H1 (cell line): ENCODE results near the gene LAMA4. TPM values are rescaled to one million over a fixed set of nuclear protein-coding genes. Genes with fewer than 3 reads are reported as not detected.
A peak's percentile ranks its signal among the peaks of the same experiment; 100 is the strongest.

Source experiments
- CTCF ChIA-PET: fragments of 300-600 bp; sonication (Branson Sonifier 250); formaldehyde crosslinking; loops from one replicate; lab custom pipeline; 2021; ENCODE audit not compliant: partially characterized antibody; lab: Charles Lee
- POLR2A ChIA-PET: fragments of 300-600 bp; sonication (Branson Sonifier 250); formaldehyde crosslinking; loops from one replicate; lab custom pipeline; 2021; ENCODE audit warnings: inconsistent platforms; ENCODE audit not compliant: partially characterized antibody; lab: Charles Lee
- DNase-seq, 2 experiments: peaks; one replicate each; pipeline versions ENCODE4 v3.0.0 to v3.0.0-alpha.2; 2010 to 2022; ENCODE audit warnings: low spot score in 2 of 2, low read depth in 1 of 2, mixed read lengths in 1 of 2
- FAIRE-seq: peaks from 2 replicates; lab custom pipeline; 2011; peaks lifted over from hg19 to GRCh38; lab: Jason Lieb, UNC
- H2AFZ ChIP-seq: 2 replicates; pipeline ENCODE4 v1.8.1; 2012; ENCODE audit warnings: low read length, inconsistent platforms
- H2AK5ac ChIP-seq: 2 replicates; pipeline ENCODE4 v1.6.1; 2013; ENCODE audit warnings: low read depth, low read length
- H2BK120ac ChIP-seq: replicated peaks from 2 replicates; pipeline ENCODE3; 2013; ENCODE audit warnings: low read depth, low read length, inconsistent platforms
- H2BK12ac ChIP-seq: 2 replicates; pipeline ENCODE4 v1.6.1; 2013; ENCODE audit warnings: low read depth, low read length
- H2BK15ac ChIP-seq: 2 replicates; pipeline ENCODE4 v1.6.1; 2013; ENCODE audit warnings: low read length
- H2BK20ac ChIP-seq: 2 replicates; pipeline ENCODE4 v1.6.1; 2013; ENCODE audit warnings: low read length
- H2BK5ac ChIP-seq: 2 replicates; pipeline ENCODE4 v1.6.1; 2013; ENCODE audit warnings: low read depth, low read length
- H3K14ac ChIP-seq: 2 replicates; pipeline ENCODE4 v1.6.1; 2013; ENCODE audit warnings: inconsistent platforms; ENCODE audit not compliant: insufficient read length
- H3K18ac ChIP-seq: 2 replicates; pipeline ENCODE4 v1.6.1; 2013; ENCODE audit warnings: low read length; ENCODE audit errors: extremely low read depth
- H3K23ac ChIP-seq: 2 replicates; pipeline ENCODE4 v1.6.1; 2013; ENCODE audit warnings: inconsistent platforms; ENCODE audit not compliant: insufficient read length
- H3K23me2 ChIP-seq: 2 replicates; pipeline ENCODE4 v1.6.1; 2013; ENCODE audit warnings: low read depth, low read length
- H3K27ac ChIP-seq: 2 replicates; pipeline ENCODE4 v1.6.1; 2011; ENCODE audit warnings: low read depth, low read length, inconsistent platforms
- H3K27me3 ChIP-seq, 4 experiments: replicated peaks in 1 of 4; 1 replicate in 1 of 4; 2 replicates in 3 of 4; pipeline versions ENCODE4 v1.6.1 to v1.8.1; 2011 to 2013; ENCODE audit warnings: low read length in 3 of 4, mild to moderate bottlenecking in 3 of 4, inconsistent platforms in 2 of 4, mixed read lengths in 2 of 4, moderate library complexity in 1 of 4; ENCODE audit not compliant: control insufficient read depth in 3 of 4, insufficient read depth in 3 of 4; ENCODE audit errors: extremely low read depth in 1 of 4
- H3K36me3 ChIP-seq, 4 experiments: 2 replicates each; pipeline versions ENCODE4 v1.6.1 to v1.8.1; 2011 to 2013; ENCODE audit warnings: mild to moderate bottlenecking in 4 of 4, low read length in 3 of 4, moderate library complexity in 2 of 4, control low read depth in 1 of 4, inconsistent platforms in 1 of 4; ENCODE audit not compliant: insufficient read depth in 4 of 4, control insufficient read depth in 2 of 4
- H3K4ac ChIP-seq: replicated peaks from 2 replicates; pipeline ENCODE3; 2013; ENCODE audit warnings: low read length, low read depth, mixed read lengths, inconsistent platforms; ENCODE audit not compliant: insufficient read length
- H3K4me1 ChIP-seq, 4 experiments: replicated peaks in 1 of 4; 1 replicate in 1 of 4; 2 replicates in 3 of 4; pipeline versions ENCODE4 v1.6.1 to v1.8.1; 2011 to 2013; ENCODE audit warnings: low read length in 3 of 4, inconsistent platforms in 2 of 4, mixed read lengths in 1 of 4; ENCODE audit not compliant: insufficient read depth in 4 of 4, control insufficient read depth in 3 of 4
- H3K4me2 ChIP-seq, 2 experiments: 2 replicates each; pipeline versions ENCODE4 v1.6.1 to v1.8.1; 2011 to 2013; ENCODE audit warnings: low read depth in 2 of 2, low read length in 2 of 2, control low read depth in 1 of 2, inconsistent platforms in 1 of 2, mild to moderate bottlenecking in 1 of 2; ENCODE audit not compliant: insufficient read depth in 1 of 2
- H3K4me3 ChIP-seq, 4 experiments: fragments of 200-600, 300-600 bp in 1 of 4; sonication (generic), shearing (Covaris generic), sonication (Bioruptor Twin) in 1 of 4; 2 replicates each; pipeline versions ENCODE4 v1.5.1 to v1.8.1; 2011 to 2016; ENCODE audit warnings: low read length in 4 of 4, low read depth in 3 of 4, control low read depth in 2 of 4, inconsistent platforms in 2 of 4, mild to moderate bottlenecking in 2 of 4, mixed read lengths in 1 of 4, moderate library complexity in 1 of 4; ENCODE audit not compliant: insufficient read depth in 2 of 4; ENCODE audit errors: extremely low read depth in 1 of 4
- H3K56ac ChIP-seq: replicated peaks from 2 replicates; pipeline ENCODE3; 2013; ENCODE audit warnings: low read depth, mild to moderate bottlenecking, mixed read lengths, low read length, inconsistent platforms; ENCODE audit not compliant: insufficient read length
- H3K79me1 ChIP-seq: 2 replicates; pipeline ENCODE4 v1.6.1; 2013; ENCODE audit warnings: low read depth, low read length, control low read depth
- H3K79me2 ChIP-seq, 2 experiments: 2 replicates each; pipeline versions ENCODE4 v1.6.1 to v1.8.1; 2012 to 2013; ENCODE audit warnings: low read length in 2 of 2, mild to moderate bottlenecking in 2 of 2, inconsistent platforms in 1 of 2; ENCODE audit not compliant: insufficient read depth in 2 of 2, control insufficient read depth in 1 of 2
- H3K9ac ChIP-seq, 4 experiments: replicated peaks in 1 of 4; 1 replicate in 1 of 4; 2 replicates in 3 of 4; pipeline versions ENCODE4 v1.6.1 to v1.8.1; 2011 to 2013; ENCODE audit warnings: low read depth in 3 of 4, low read length in 3 of 4, control low read depth in 2 of 4, mild to moderate bottlenecking in 2 of 4, moderate library complexity in 2 of 4, inconsistent platforms in 1 of 4; ENCODE audit errors: extremely low read depth in 1 of 4
- H3K9me3 ChIP-seq, 2 experiments: 2 replicates each; pipeline versions ENCODE4 v1.6.1 to v1.8.1; 2012 to 2013; ENCODE audit warnings: mild to moderate bottlenecking in 2 of 2, moderate library complexity in 2 of 2, control low read depth in 1 of 2, inconsistent platforms in 1 of 2, low read depth in 1 of 2, low read length in 1 of 2, mixed read lengths in 1 of 2; ENCODE audit not compliant: insufficient read depth in 2 of 2
- H4K20me1 ChIP-seq, 2 experiments: replicated peaks in 1 of 2; 2 replicates each; pipeline versions ENCODE3 to v1.8.1; 2011 to 2013; ENCODE audit warnings: inconsistent platforms in 2 of 2, low read length in 2 of 2, mild to moderate bottlenecking in 1 of 2; ENCODE audit not compliant: insufficient read depth in 2 of 2, control insufficient read depth in 1 of 2
- H4K5ac ChIP-seq: 2 replicates; pipeline ENCODE4 v1.6.1; 2013; ENCODE audit warnings: low read length, low read depth, mixed read lengths, inconsistent platforms; ENCODE audit not compliant: insufficient read length
- H4K8ac ChIP-seq: 2 replicates; pipeline ENCODE4 v1.8.0; 2013; ENCODE audit warnings: mild to moderate bottlenecking, moderate library complexity, low read length, inconsistent platforms; ENCODE audit not compliant: insufficient read depth; ENCODE audit errors: extremely low read depth
- H4K91ac ChIP-seq: replicated peaks from 2 replicates; pipeline ENCODE3; 2013; ENCODE audit warnings: low read length, mixed read lengths, inconsistent platforms; ENCODE audit not compliant: insufficient read length
- CEBPB ChIP-seq: IDR thresholded peaks from 2 replicates; pipeline ENCODE4 v1.6.1; 2012; ENCODE audit warnings: low read depth, low read length
- POU5F1 ChIP-seq: IDR thresholded peaks from 2 replicates; pipeline ENCODE4 v1.6.1; 2011; ENCODE audit warnings: low read depth, mild to moderate bottlenecking, low read length, moderate library complexity
- WGBS, 2 experiments: shearing (Covaris generic) in 1 of 2; methylation state at CpG; one replicate each; pipeline versions ENCODE4 v1.1.6 to v1.1.7; 2013 to 2015; ENCODE audit warnings: low lambda C conversion rate in 2 of 2, mixed read lengths in 2 of 2, inconsistent platforms in 1 of 2, low coverage in 1 of 2, missing lambda C conversion rate in 1 of 2; ENCODE audit not compliant: insufficient replicate concordance in 2 of 2, insufficient coverage in 1 of 2, insufficient read length in 1 of 2; ENCODE audit errors: extremely low coverage in 1 of 2, missing lambda C conversion rate in 1 of 2; 5-methylcytosine and 5-hydroxymethylcytosine counted together
- polyA plus RNA-seq, 7 experiments: library from polyadenylated mRNA; depleted of rRNA in 3 of 7; stranded (reverse) in 5 of 7; unstranded in 2 of 7; fragments of >200 nt in 5 of 7; fragments of 200-250 nt in 2 of 7; gene quantifications; 1 replicate in 5 of 7; 2 replicates in 1 of 7; 4 replicates in 1 of 7; pipeline versions ENCODE4 v1.2.1 to v1.2.3, GENCODE V29; 2011 to 2013; ENCODE audit warnings: missing spikeins in 2 of 7, mixed read lengths in 2 of 7
- total RNA-seq: library from RNA; stranded (reverse); fragmentation: NEBNext Ultra II Directional; extraction: Animal tissue kit (Norgen Biotek cat#: 25700); gene quantifications from 2 replicates; pipeline ENCODE4 v1.2.1, GENCODE V29; 2021

LAMA4 gene
- total and polyA plus RNA-seq, 2 of the 8 experiments (the other 6 are each of a cell fraction or from before 2014, with no cell fraction given): 0.95 to 1.5 TPM

- H2BK12ac ChIP-seq: no peak overlapping the region
- no peak for TF ChIP-seq POU5F1
- peak; percentile 60; the same call in 1 of the 2 replicates for TF ChIP-seq CEBPB
- no peak overlapping the region for H3K4ac ChIP-seq
- CTCF ChIA-PET: interaction anchor here (0.5 to 2.1 kb wide), 4 partner anchors 12 to 38 kb away, joined by 3 to 4 read pairs (median 4); partner anchors contain the start of gene LAMA4
- no peak overlapping the region for H2BK5ac ChIP-seq
- H4K5ac ChIP-seq: no peak overlapping the region
- WGBS, 2 experiments: 92% methylated on average over 1 of the region's 1 CpG; no CpG with 5 or more reads in 1 of the 2 experiments
- no peak overlapping the region for H2BK15ac ChIP-seq
- H2BK120ac ChIP-seq: no peak overlapping the region
- H2AFZ ChIP-seq: no peak overlapping the region
- FAIRE-seq (no peak), DNase-seq (no peak)
- H3K4me1 ChIP-seq: no peaks in the 10 kb centered on the region
- H3K27ac ChIP-seq: no peak overlapping the region
- no peaks in the 10 kb centered on the region for H3K23me2 ChIP-seq
- H3K18ac ChIP-seq: no peak overlapping the region
- H3K4me3 ChIP-seq: no peak overlapping the region
- H4K20me1 ChIP-seq: no peaks in the 10 kb centered on the region
- no peak overlapping the region for H3K23ac ChIP-seq
- no peak overlapping the region for H3K14ac ChIP-seq
- no peak overlapping the region for H4K8ac ChIP-seq
- no peaks in the 10 kb centered on the region for H3K79me2 ChIP-seq
- no peak overlapping the region for H4K91ac ChIP-seq
- no peaks in the 10 kb centered on the region for H3K27me3 ChIP-seq
- no peak overlapping the region for H3K9ac ChIP-seq
- H3K4me2 ChIP-seq: no peak overlapping the region
- POLR2A ChIA-PET: interaction anchor here (1.0 kb wide), 1 partner anchor 10 kb away, joined by 3 read pairs; no protein-coding TSS in a partner anchor
- no peaks in the 10 kb centered on the region for H3K36me3 ChIP-seq
- H2BK20ac ChIP-seq: no peak overlapping the region
- no peaks in the 10 kb centered on the region for H3K79me1 ChIP-seq
- no peaks in the 10 kb centered on the region for H3K9me3 ChIP-seq
- no peak overlapping the region for H3K56ac ChIP-seq
- no peak overlapping the region for H2AK5ac ChIP-seq
Measured at GRCh38 chr6:112227992-112228391, 26.4 kb downstream of the LAMA4 start.
